Activated CD4-positive, alpha-beta T cell treated with anti-CD3 and anti-CD28 coated beads for 1 hour (primary cell): ENCODE data around the gene ERFL.

Source experiments
- DNase-seq: peaks from one replicate; pipeline ENCODE4 v3.0.0-alpha.2; 2020

The ERFL gene

DNA sequence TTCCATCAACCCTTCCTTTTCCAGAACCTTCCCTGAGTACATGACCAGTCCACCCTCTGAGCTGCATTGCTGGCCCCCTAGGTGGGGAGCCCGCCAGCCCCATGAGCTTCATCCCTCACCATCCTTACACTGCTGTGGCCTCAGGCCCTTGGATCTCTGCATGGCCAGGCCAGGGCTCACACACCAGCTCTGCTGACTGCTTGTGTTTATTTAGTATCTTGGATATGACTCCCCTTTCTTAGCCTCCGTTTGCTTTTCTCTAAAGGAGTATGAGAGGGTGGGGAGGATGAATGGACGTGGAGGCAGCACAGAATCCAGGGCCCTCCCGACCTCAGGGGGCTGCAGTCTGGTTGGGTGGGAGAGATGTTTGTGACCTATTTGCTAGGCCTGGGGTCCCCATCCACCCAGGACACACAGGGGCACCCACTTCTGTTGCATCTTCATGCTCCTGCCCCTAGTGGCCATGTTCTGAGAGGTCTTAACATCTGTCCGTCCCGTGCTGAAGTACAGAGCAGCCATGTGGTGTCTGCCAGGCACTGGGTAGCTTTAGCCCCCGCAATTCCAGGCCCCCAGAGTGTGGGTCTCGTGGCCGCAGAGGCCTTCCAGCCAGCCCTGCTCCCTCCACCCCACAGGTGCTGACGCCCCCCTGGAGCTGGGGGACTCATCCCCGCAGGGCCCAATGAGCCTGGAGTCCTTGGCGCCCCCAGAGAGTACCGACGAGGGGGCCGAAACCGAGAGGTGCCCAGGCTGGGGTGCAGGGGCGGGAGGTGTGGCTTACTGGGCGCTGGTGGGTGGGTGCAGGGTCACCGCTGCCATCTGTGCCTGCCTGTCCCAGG lies 32.3 kb downstream of the ERFL start:
- DNase-seq, result no peak

DNA sequence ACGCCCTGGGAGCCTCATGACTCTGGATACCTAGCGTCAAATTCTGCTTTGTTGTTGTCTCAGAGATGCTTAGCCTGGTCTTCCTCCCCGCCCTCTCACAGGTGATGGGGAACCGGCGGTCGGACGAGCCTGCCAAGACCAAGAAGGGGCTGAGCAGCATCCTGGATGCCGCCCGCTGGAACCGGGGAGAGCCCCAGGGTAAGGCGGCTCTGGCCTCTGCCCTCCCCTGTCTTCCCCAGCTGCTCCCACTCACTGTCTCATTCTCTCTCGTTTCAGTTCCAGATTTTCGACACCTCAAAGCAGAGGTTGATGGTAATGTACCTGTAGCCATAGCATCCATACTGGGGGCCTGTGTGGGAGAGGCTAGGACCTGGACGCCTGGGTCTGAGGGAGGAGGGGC lies 33.9 kb downstream of the ERFL start:
- no peak for DNase-seq

DNA sequence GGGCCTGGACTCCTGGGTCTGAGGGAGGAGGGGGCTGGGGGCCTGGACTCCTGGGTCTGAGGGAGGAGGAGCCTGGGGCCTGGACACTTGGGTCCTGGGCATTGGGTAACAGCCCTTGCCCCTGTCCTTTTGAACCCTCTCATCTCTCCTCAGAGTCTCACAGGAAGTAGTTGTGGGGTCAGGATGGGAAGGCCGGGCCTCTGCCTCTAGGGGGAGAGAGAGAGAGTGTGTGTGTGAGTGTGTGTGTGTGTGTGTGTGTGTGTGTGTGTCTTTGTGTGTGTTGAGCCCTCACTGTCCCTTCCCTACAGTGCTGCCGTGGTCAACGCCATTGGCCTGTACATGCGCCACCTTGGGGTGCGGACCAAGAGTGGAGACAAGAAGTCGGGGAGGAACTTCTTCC lies 34.4 kb downstream of the ERFL start:
- DNase-seq, result no peak

DNA sequence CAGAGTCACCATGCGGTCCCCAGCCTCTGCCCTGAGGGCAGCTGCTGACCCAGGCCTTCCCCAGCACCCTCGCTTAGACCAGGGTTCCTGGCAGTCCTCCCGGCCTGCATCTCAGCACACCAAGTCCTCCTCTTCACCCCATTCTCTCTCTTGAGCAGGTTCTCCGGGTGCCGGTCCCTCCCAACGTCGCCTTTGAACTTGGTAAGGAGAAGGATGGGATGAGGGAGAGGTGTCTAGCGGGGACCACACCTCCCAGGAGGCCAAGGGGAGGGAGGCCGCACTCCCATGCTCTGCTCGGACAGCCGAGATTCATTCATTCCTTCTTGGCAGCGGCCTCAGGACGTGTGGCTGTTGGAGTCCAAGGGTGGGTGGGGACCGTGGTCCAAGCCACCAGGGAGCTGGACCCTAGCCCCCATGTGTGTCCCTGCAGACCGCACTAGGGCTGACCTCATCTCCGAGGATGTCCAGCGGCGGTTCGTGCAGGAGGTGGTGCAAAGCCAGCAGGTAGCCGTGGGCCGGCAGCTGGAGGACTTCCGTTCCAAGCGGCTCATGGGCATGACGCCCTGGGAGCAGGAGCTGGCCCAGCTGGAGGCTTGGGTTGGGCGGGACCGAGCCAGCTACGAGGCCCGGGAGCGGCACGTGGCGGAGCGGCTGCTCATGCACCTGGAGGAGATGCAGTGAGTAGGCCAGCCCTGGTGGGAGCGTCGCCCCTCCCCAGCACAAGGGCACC lies 35.9 kb downstream of the ERFL start:
- DNase-seq, result no peak

DNA sequence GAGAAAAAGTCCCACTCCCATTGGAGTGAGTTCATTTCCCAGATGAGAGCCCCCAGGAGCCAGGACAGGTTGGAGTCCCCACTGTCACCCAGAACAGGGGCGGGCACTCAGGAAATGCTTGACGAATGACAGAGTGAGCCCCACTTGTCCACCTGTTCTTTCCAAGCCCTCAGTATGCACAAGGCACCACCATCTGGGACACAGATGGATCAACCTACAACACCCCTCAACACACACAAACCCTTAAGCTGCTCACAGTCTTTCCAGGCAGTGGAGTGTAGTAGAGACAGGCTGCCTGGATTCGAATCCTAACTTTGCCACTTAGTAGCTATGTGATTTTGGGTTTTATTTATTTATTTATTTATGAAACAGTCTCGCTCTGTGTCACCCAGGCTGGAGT lies 37.3 kb downstream of the ERFL start:
- no peak for DNase-seq

DNA sequence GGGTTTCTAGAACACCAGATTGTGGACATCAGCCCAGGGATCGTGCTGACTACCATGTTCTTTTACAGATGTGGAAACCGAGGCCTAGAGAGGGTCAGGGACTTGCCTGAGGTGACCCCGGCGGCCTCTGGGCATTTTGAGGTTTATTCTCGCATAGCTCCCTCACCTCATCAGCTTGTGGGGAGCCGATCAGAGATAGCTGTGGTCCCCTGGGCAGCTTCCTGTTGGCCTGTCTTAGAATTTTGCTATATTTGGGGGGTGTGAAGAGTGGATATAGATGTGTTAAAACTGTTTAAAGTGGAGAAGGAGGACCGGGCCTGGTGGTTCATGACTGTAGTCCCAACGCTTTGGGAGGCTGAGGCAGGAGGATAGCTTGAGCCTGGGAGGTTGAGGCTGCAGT lies 38.4 kb downstream of the ERFL start:
- no peak for DNase-seq

DNA sequence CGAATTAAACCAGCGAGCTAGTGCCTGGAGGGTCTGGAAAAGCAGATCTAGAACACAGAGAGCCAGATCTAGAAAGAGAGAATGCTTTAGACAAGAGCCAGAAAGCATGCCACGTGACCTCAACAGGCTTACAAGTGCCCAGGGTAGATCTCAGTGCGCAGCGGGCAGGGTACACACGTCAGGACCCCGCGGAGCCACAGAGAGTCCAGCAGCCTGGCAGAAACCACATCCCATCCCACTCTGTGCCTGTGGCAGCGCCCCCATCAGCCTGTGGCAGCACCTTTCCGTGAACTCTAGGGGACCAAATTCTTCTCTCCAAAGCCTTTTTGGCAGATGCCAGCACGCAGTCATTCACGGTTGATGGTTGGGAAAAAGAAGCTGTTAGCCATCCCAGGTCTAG lies 39.3 kb downstream of the ERFL start:
- no peak for DNase-seq

DNA sequence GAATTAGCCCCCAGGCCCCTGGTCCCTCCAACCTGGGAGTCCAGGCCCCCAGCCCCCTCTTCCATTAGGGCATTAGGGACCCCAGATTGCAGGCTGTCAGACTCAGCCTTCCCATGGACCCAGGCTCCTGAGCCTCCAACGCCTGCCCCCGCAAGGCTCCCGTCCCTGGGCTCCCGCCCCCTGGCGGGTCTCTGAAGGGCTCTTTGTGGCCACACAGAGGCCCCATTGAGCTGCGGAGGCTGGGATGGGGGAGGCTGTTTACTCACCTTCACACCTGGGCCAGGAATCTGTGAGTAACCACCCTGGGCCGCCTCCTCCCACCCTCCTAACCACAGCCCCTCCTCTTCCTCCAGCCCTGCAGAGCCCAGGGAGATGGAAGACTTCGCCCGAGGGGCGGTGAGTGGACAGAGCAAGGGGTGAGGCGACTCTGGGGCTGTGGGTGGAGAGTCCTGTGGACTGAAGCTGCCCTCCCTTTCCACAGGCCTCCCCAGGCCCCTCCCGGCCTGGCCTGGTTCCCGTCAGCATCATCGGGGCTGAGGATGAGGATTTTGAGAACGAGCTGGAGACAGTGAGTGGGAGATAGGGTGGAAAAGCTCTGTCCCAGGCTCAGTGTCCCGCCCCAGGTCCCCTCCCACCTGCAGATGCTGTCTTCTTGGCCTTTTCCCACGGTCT lies 40.4 kb downstream of the ERFL start:
- DNase-seq, result peak; percentile 83

DNA sequence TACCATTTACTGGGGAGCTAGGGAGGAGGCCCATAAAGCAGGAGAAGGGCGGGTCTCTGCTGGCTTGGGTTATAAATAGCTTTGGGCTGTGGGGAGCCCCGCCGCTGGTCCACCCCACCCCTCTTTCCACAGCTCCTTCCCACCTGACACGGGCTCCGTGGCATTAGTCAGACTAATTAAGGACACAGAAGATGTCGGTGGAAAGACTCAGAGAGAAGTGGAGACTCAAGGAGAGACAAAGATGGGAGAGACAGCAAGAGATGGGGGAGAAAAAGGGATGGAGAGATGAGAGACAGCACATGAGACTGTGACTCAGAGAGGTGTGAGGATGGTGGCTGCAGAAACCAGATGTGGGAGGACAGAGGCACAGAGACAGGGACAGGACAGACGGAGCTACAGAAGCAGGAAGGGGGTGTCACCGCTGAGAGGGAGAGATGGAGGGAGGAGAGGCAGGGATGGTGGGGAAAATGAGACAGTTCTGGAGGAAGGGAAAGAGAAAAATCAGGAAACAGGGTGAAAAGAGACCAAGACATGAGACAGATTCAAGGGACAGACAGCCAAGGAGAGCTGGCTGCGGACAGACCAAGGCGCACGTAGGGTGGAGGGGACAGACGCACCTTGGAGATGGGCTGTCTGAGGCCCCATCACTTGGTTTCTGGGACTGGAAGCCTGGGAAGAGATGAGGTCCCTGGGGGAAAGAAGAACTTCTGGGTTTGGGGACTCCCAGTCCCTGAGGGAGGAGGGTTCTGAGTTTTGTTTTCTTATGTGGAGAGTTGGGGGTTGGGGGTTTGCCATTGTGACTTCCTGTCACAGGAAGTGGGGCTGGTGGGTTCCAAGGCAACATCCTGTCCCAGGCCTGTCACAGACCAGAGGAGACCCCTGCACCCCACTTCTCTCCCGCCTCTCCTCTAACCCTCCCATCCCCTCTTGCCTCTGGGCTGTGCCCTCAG lies 41.2 kb downstream of the ERFL start:
- DNase-seq, result peak; percentile 51

DNA sequence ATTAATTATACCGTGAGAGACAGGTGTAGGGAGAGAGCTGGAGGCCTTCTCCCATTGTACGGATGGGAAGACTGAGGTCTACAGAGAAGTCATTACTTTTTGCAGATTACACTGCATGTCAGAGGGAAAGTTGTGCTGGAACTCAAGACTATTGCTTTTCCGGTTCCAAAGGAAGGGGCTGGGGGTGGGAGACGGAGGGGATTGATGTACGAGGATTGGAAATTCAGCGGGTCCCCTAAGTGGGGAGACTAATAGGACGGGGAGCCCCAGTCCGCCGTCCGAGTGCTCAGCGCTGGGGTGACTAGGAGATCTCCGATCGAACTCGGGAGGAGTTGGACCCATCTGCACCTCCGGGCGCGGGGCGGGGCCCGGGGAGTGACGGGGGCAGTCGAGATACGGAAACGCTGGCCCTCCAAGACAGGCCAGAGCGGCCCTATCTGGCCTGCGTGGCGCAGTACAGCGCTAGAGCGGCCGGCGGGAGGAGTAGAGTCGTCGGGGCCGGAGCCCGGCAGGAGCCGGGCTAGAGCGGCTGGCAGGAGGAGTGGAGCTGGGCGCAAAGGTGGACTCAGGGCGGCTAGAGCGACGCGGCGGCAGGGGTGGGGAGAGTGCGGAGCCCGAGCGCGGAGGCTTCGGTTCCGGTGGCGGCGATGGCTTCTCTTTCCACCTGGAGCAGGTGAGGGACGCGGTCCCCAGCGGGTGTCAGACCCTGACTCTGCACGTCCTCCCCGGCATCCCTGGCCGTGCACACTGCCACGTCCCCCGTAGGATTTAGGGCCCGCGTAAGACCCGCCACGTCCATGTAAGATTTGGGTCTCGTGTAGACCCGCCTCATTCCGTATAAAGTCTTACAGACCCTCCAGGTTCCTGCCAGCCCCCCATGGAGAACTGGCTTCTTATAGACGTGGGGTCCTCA lies 44.2 kb downstream of the ERFL start:
- DNase-seq, result peak; percentile 80

DNA sequence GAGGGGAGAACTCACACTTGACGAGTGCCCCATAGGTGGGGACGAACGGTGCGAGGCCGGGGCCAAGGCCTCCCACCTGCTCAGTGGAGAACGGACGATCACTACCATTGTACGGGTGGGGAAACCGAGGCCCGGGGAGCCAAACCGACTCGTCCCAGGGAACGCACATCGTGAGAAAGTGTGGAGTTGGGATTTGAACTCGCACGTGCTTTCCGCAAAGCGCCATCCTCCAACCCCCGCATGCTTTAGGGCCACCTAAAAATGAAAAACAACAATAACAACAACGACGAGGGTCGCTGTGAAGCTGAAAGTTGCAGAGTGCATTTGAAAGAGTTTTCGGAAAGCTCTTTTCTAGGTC lies 44.8 kb downstream of the ERFL start:
- DNase-seq, result no peak

DNA sequence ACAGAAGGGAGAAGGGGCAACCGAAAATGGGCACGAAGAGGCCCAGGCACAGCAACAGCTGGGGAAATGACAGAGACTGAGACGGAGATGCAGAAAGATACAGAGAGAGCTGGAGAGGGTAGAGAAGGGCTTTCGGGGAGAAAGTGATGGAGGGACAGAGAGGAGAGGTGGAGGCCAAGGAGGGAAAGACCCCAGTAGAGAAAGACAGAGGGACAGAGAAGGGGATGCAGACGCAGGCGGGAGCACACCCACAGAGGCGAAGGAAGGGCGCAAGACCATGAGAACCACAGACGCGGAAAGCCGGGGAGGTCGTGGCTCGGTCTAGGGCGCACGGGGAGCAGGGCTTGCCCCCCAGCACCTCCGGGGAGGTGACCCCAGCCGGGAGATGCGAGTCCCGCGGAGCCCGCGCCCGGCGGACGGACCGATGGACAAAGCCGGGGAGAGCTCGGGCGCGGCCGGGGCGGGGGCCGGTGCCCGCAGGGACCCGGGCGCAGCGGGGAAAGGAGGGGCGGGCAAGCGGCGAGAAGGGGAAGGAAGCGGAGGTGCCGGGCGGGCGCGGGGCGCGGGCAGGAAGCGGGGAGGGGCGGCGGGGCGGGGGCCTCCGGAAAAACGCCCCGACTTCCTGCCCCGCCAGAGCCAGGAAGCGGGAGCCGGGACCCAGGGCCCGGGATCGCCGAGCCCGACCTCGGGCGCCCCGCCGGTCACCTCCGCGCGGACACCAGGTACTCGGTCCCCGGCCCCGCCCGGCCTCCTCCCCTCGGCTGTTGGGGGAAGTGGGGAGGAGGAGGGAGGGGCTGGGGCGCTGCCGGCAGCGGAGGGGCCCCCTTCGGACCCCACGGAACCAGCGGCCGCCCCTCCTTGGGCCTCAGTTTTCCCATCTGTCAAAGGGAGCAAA lies 45.4 kb downstream of the ERFL start, which contains the start of gene ARHGEF1:
Gene ARHGEF1 (plus strand): TSS at position 617 of the 895 bp plus-strand sequence. CDS start 4,899 bp downstream, outside the sequence.
- peak; percentile 42 for DNase-seq

DNA sequence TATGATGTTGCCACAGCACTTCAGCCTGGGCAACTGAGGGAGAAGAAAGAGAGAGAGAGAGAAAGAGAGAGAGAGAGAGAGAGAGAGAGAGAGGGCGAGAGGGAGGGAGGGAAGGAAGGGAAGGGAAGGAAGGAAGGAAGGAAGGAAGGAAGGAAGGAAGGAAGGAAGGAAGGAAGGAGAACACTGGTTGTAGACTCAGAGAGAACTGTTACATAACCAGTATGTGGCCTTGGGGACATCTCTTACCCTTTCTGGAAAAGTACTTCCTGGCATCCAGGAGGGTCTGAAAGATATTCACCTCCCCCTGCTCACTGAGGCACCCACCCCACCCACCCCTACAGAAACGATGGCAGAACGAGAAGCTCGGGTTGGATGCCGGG lies 47.9 kb downstream of the ERFL start:
- DNase-seq, result no peak

DNA sequence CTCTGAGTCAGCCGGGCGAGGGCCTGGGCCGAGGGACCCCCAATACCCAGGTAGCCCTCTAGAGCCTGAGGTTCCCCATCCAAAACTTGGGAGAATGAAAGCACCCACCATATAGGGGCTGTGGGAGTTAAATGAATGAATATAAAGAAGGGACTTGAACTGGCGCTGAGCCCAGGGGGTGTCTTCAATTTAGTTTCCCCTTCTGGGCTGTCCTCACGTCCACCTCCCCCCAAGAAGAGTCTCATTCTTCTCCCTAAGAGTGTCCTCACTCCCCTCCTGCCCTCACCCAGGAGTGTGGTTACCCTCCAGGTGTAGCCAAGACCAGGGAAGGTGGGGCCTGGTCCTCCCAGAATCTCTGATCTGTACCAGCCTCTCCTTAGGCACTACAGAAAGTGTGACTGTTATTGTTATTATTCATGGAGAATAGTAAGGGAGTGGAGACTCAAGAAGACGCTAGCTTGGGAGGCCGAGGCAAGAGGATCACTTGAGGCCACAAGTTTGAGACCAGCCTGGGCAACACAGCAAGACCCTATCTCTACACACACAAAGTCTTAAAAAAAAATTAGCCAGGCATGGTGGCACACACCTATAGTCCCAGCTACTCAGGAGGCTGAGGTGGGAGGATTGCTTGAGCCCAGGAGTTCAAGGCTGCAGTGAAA lies 48.5 kb downstream of the ERFL start:
- DNase-seq, result no peak

DNA sequence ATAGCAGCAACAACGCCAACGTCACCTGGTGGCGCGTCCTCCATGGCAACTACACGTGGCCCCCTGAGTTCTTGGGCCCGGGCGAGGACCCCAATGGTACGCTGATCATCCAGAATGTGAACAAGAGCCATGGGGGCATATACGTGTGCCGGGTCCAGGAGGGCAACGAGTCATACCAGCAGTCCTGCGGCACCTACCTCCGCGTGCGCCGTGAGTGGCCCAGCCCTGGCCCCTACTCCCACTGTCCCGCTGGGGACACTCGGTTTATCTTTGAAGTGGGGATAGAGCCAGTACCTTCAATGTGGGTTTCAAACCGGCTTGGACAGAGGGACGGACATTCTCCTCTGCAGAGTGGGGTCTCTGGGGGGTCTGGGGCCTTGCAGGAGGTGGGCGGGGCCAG lies 49.2 kb downstream of the ERFL start:
- DNase-seq, result no peak

DNA sequence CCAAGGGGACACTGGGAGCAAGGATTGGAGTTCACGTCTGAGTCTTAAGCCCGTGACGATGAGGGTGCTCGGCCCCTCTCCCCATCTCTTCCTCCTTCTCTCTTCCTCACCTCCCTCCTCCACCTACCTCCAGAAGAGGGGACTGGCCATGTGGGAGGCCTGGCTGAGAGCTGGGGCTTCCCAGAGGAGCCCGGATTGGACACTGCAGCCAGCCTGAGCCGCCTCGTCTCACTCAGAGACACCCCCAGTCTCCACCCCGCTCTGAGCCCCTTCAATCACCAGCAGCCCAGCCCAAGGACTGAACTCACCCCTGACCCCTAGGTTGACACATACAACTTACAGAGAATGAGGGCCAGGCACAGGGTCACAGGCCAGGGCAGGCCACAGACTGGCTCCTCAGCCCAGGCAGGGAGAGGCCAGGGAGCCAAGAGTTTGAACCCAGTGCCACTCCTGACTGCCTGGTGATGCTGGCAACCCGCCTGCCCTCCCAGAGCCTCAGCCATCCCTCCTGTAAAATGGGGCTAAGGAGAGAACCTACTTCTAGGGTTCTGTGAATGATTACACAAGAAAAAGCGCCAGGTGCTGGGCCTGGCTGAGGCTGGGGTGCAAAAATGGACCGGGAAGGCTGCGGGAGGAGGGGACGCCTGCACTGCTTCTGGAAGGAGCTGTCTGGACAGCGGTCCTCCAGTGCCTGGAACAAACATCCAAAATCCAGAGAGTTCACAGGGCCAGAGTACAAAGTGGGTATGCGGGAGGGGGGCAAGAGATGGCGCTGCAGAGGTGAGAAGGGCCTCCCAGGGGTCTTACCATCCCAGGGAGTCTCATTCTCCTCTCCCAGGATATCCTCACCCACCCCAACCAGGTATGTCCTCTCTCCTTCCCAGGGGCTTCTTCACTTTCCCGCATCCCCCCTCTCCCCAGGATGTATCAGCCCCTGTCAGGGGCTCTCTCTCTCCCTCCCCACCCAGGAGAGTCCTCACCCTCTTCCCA lies 50.0 kb downstream of the ERFL start:
- DNase-seq, result no peak

DNA sequence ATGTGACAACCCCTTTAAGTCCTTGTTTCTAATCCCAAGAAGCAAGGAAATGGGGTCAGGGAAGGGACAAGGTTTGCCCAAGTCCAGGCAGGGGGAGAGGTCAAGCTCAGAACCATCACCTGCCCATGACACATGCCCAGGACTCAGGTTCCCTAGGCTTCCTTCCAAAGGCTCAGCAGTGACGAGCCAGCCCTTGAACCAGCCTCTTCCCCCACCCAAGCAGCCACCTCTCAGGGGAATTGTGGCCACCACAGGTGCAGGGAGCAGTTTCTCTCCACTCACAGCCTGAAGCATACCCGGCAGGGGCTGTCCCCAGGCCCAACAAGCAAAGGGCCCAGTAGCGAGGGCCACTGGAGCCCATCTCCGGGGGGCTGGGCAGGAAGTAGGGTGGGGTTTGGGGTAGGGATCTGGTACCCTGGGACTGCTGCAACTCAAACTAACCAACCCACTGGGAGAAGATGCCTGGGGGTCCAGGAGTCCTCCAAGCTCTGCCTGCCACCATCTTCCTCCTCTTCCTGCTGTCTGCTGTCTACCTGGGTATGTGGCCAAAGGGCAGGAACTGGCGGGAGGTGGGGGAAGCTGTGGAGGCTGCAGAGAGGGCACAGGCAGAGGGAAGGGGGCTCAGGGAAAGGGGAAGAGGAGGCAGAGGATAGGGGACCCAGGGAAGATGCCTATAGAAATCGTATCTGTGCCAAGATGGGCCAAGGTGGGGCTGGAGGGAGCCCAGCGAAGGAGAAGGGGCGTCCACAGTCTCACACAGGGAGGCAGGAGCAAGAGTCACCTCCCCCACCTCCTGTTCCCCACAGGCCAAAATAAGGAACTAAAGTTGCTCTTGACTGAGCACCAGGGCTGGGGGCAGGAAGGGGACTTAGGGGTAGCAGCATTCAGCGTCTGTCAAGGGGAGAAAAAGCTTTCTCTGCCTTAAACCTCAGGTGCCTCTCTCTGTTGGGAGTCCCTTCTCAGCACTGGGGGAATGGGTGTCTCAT lies 51.1 kb downstream of the ERFL start, which contains the start of gene CD79A:
Gene CD79A (plus strand): TSS at position 433 of the 986 bp plus-strand sequence. CDS start 26 bp downstream, at position 459.
- no peak for DNase-seq
